Measurements from ENCODE around the gene ARID3B.
"Not testable (repeated sequence)": the region's sequence is repeated elsewhere in the genome, so short reads cannot be mapped to it uniquely, and the experiment has no call there.

The ARID3B gene

DNA sequence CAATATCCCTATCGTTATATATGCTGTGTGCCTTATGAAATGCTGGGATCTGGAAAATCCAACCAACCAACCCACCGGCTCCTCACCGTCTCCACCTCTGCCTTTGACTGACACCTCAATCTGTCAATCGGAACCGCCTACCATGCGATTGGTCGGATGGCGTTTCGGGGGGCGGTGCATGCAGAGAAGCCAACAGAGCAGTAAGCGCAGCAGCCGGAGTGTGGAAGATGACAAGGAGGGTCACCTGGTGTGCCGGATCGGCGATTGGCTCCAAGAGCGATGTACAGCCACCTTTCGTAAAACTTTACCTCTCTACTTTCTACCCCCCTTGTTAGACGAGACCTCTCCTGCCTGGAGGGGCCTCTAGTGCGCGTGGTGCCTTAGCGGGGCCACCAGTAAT is 80.9 kb downstream of the ARID3B start:
- no peak for DNase-seq

DNA sequence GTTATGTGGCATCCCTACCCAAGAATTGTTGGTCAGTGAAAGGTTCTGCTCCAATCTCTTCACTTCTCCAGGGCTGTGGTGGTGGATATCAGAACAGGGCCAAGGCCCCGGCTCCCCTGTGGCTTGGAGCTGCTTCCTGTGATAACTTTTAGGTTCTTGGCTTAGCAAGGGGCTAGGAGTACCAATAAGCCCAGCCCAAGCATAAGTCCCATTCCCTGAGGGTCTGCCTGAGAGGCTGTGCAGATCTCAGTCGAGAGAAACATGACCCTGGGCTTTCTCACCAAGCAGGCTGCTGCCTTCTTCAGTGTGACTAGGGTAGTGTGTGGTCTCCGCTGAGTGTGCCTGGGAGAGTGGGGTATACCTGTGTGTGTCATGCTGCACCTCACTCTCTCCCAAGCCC is 81.7 kb downstream of the ARID3B start:
- DNase-seq: no peak

DNA sequence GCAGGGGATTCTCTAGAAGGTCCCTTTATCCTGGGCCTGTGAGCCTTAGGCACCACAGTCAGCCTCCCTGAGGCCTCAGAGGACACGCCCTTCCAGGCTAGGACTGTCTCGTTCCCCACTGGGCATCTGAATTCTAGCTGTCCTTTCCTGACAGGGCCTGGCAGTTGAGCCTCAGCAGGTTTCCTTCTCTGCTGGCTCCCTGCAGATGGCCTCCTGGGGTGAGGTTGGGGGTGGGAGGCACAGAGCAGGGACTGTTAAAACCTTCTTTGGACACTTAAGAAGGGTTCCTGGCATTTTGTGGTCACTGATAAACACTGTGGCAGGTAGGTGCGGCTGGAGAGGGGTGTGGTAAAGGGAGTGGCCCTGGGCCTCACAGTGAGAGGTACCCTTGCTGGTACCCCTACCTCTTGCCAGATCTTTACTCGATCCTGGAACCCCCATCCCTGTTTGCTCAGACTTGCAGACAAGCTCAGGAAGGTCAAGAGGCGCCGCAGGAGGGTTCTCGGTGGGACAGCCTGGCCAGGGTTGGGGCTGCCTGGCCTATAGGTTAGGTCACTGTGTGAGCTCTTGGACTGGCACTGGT is 83.1 kb downstream of the ARID3B start:
- DNase-seq: no peak

DNA sequence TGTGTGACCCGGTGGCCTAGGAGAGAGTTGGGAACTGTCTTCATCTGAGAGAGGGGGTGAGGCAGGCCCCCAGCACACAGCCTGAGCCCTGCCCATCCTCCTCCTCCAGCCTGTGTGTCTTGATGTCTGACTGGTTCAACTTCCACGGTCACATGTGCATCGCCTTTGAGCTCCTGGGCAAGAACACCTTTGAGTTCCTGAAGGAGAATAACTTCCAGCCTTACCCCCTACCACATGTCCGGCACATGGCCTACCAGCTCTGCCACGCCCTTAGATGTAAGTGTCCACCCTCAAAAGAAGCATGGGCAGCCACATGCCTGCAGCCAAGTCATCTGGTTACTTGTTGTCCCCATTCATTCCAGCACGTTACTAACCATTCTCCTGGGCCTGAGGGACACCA is 84.7 kb downstream of the ARID3B start:
- no peak for DNase-seq

DNA sequence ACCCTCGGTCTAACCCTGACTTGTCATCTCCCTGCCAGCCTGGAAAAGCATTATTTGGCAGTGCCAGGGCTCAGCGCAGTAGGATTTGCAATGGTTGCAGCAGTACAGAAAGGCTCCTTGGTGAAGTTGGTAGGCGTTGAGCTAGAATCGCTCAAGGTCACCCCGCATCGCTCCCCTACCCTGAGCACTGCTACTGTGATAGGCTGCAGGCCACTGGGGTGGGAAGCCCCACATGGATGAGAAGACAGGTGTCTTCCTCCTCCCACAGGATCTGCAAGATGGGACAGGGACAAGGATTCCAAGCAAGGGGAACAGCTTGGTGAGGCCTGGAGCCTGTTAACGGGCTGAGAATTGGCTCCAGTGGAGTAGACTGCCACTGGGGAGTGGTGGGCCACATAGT is 85.3 kb downstream of the ARID3B start:
- no peak for DNase-seq

DNA sequence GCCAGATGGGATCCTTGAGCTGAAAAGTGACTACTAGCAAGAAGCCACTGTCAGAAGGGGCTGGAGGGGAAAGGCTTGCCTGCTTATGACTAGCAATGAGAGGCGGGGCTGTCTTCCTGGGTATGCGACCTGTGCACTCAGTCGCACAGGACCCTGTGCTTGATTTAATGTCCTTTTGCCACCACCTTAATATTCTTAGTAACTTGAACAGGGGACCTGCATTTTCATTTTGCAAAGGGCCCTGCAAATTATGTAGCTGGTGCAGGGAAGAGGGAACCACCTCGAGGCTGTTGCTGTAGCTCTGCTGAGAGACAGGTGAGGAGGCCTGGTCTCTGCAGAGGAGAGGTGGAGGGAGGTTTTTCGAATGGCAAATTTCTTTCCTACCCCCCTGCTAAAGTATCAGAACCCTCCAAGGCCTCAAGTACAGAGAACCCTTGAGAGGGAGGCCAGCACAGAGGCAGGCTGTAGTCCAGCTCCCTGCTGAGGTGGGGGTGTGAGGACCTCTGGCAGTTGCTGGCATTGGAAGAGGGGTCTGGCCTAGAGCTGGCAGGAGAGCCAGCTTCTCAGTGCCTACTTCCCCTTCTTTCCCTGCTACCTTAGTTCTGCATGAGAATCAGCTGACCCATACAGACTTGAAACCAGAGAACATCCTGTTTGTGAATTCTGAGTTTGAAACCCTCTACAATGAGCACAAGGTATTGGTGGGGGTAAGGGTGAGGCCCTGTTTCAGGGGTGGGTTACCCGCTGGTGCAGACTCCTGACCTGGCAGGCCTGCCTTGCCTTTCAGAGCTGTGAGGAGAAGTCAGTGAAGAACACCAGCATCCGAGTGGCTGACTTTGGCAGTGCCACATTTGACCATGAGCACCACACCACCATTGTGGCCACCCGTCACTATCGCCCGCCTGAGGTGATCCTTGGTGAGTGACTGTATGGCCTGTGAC is 86.0 kb downstream of the ARID3B start:
- no peak for DNase-seq

DNA sequence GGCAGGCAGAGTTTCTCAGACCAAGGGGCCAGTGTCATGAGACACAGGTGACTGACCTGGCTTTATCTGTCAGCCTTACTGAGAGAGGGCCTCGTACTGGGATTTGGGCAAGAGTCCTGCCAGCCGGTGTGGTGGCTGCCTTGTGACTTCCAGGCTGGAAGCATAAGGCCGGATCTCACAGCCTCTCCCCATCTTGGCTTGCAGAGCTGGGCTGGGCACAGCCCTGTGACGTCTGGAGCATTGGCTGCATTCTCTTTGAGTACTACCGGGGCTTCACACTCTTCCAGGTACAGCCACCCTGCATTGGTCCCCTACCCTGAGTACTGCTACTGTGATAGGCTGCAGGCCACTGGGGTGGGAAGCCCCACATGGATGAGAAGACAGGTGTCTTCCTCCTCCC is 86.7 kb downstream of the ARID3B start:
- no peak for DNase-seq

DNA sequence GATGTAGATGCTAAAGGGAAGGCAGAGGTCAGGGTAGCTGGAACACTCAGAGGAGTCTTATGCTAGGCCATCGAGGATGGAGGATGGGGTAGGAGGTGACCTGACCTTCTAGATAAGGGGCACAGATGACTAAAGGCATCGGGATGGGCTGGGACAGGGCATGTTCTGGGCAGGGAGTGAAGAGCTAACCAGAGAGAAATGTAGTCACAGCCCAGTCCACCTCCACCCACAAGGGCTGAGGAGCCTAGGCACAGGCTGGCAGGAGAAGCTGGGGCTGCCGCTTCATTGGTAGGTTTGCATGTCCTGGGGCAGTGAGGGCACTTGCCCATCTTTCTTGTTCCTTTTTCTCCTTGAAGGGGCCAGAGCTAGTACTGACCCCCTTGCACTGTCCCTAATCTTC is 87.2 kb downstream of the ARID3B start:
- DNase-seq: no peak

DNA sequence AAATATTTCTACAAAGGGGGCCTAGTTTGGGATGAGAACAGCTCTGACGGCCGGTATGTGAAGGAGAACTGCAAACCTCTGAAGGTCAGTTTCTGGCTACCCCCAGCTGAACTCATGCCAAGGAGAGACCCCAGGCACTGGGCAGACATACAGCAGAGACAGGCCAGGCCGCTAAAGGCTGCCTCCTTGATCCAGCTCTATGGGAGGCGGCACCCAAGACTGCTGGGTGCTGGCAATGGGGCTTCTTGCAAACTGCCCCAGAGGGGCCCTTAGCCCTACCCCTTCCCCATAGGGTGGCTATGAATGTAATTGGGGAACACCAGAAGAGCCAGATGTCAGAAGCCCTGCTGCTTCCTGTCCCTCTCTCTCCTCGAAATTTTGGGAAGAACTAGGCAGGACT is 87.9 kb downstream of the ARID3B start:
- no peak for DNase-seq

DNA sequence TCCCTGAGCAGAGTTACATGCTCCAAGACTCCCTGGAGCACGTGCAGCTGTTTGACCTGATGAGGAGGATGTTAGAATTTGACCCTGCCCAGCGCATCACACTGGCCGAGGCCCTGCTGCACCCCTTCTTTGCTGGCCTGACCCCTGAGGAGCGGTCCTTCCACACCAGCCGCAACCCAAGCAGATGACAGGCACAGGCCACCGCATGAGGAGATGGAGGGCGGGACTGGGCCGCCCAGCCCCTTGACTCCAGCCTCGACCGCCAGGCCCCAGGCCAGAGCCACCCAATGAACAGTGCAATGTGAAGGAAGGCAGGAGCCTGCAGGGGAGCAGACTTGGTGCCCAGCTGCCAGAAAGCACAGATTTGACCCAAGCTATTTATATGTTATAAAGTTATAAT is 88.7 kb downstream of the ARID3B start:
- not testable (repeated sequence) for DNase-seq

DNA sequence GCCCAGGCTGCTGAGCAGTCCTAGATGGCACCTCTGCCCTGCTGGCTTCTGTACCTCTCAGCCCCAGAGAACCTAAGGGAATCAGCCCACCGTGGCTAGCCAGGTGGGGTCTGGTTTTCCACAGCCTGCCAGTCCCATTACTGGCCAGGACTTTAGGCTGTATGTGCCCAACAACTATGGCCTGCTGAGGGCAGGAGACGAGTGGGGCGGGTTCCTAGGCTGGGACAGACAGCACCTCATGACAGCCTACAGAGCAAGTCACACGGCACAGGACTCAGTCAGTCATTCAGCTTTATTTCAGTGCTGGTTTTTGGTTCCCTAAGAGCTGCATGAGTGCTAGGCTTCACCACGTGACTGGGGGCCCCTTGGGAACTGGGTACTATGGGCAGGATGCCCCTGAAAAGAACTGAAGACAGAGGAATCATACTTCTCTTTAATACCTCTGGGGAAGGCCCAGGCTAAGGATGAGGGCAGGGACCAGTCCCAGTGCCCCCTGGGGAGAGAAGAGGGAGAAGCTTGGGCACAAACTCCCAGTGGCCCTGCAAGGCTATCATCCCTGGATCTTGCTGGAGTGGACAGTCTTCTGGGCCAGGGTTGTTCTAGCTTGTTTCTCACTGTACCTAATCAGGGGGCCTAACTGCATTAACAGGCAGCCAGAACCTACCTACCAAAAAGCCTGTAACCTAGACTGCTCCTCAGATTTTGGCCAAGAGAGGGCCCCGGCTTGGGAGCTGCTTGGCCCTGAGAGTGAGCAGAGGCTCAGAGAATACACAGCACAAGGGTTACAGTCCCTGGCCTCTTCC is 89.5 kb downstream of the ARID3B start:
- DNase-seq: no peak

DNA sequence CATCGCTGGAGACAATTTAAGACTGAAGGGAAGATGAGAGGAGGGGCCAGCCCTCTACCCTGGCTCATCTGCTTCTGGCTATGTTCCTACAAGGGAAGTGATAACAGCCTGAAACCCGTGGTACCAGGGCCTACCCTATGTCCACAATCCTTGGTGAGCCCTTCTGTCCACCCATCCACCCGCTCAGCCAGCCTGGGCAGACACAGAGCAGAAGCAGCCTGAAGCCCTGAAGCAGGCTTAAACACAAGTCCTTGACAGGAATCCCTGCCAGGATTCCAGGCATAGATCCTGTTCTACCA is 90.0 kb downstream of the ARID3B start:
- no peak for DNase-seq

DNA sequence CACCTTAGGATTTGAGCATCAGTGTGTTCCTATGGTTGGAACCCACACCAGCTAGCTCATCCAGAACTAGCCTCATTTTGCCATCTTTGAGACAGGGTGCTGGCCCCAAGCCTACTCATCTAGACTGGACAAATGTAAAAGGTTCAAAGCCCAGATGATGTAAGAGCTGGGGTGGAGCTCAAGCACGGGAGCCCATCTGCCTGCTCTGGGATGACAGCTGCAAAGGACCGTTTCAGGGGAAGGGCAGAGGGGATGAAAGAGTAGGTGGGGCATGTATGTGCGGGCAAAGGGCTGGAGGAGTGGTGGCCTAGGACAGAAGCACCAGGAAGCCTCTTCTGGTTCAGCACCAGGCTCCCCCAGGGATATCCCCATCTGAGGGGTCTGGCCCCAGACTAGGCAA is 90.4 kb downstream of the ARID3B start:
- no peak for DNase-seq

DNA sequence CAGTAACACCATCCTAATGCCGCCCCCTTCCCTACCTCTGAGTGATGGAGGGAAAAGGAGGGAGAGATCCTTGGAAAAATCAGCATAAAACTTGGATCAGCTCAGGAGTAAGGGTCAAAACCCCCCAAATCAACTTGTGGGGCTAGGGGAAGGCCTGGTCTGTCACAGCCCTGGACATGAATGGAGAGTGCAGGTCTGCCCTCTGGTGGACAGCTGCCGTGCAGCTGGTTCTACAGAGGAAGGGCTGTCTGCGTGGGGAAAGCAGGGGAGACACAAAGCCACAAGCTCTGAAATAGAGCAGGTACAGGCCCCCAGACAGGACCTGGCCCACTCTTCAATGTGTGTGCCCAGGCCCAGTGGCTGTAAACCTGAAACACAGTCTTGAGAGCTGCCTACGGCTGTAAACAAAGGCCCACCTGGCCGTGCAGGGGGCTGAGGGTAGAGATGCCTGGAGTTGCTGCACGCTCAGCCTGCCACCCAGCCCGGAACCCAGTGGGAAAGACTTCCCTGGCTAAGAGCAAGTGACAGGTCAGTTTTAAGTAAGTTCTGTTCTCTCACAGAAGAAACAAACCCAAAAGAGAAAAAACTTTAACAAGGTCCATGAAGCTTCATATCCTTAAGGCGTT is 91.0 kb downstream of the ARID3B start:
- DNase-seq: peak; percentile 10

DNA sequence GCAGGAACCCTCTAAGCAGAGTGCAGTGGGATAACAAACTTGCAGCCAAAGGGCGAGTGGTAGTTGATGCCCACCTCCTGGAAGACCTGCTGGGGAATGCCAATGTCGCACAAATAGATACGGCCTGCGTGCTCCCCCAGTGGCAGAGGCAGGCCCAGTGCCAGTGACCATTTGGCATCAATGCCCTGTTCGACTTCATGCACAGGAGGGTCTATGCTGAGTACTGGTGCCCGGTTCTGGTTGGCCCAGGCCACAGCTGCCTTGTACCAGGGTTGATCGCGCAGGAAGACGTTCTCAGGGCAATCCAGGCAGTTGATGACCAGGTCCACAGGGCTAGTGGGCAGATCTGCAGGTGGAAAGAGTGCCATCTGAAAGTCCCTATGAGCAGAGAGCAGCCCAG is 91.6 kb downstream of the ARID3B start:
- DNase-seq: no peak

DNA sequence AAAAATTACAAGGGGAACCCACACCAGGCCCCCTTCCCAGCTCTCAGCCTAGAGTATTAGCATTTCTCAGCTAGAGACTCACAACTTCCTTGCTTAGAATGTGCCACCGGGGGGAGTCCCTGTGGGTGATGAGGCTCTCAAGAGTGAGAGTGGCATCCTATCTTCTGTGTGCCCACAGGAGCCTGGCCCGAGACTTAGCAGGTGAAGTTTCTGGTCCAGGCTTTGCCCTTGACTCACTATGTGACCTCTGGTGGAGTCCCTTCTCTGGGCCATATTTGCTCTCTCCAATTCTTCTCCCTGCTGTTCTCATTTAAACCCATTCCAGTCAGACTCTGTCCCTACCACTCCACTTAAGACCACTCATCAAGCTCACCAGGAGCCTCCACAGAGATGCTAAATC is 92.8 kb downstream of the ARID3B start:
- DNase-seq: no peak

DNA sequence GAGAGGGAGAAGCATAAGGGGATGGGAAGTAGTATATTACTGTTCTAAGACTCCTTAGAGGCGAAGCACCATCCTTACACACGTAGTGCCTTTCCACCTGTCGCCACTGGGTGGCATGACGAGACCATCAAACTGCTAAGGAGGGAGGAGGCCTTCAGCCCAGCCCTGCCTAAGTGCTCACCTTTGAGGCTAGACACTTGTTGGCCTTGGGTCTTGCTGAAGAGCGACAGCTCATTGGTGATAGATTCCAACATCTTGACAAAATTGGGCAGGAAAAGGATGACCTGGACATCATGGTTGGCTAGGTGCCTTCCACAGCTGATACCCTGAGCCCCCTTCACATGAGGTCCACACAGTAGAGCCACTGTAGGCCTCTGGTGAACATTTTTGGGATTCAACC is 94.2 kb downstream of the ARID3B start:
- DNase-seq: peak; percentile 36

DNA sequence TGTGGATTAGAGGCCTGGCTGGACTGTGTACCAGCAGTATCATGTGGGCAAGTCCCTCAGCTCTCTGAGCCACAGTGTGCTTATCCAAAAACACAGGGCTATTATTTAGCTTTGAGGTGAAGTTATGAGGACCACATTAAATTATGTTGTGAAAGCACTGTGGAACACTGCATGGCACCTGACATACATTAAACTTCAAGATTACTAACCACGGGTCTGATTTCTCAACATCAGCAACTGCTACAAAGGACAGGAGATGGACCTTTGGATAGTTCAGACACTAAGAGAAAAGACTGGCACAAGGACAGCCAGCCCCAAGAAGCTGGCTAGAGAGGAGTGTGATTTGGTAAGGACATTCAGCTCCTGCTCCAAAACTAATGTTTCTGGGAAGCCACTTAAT is 96.0 kb downstream of the ARID3B start:
- DNase-seq: no peak

DNA sequence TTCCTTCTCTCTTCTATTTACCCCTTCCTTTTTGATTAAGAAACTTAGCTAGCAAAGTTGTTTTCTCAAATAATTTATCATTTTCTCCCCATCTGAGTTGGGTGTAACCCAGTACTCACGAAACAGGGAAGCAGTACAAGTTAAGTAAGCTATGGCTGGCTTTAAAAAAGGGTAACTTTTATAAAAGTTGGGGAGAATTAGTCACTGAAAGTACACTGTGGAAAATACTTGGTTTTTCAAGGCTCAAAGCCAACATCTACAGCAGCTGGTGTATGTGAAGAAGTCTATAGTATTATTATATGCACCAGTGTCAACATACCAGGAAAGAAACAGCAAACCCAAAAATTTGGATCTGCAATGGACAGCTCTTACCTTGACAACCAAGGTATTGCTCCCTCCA is 100.1 kb downstream of the ARID3B start:
- no peak for DNase-seq

DNA sequence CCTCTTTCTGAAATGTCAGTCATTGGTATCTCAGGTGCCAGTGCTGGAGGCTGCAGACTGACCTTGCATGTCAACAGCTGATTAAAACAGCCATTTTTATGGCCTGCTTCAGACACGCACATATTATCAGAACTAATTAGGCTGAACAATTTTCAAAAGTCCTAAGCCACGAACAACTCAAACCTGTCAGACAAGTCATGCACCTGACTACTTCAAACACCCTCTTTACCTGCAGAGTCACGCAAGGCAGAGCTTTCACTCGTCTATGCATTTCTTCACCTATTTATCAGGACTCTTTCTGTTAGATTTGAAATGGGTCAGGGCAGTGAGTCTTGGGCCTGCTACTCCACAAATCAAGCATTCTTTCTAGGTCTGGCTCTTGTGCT is 101.3 kb downstream of the ARID3B start:
- DNase-seq: no peak

DNA sequence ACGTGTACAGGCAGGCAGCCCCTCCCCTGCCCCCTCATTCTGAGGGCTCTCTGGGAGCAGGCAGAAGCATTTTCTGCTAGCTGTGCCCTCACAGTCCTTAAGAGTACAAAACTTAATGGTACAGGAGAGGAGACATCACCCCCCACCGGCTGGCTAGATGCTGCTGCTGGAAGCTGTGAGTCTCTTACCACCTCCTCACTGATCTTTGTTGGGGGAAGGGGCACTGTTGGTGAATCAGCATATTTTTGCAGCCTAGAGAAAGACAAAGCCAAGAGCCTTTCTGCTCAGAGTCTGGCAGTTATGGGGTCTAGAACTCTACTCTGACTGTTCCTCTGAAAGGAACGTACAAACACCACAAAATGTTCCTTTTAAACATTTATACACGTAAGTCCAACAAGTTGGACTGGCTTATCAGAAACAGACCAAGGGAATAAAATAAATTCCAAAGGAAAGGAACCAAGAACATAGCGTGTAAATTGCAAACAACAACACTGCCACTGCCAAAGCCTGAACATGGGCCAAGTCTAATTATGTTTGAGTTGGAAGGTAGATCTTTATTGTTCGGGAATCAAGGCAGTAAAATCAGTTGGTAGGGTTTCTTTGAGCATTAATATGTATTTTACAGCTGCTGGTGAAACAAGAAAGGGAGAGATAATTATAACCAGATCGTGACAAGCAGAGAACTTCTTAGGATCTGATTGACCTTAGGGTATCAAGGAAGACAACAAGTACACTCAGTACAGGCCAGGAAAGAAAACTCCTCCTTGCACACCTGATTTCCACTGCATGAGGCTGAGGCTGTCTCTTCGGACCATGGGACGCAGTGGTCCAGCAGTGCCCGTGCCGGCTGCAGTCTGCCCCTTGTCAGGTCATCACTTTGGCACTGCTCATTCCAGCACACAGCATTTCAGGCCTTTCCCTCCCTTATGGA is 102.0 kb downstream of the ARID3B start:
- no peak for DNase-seq

DNA sequence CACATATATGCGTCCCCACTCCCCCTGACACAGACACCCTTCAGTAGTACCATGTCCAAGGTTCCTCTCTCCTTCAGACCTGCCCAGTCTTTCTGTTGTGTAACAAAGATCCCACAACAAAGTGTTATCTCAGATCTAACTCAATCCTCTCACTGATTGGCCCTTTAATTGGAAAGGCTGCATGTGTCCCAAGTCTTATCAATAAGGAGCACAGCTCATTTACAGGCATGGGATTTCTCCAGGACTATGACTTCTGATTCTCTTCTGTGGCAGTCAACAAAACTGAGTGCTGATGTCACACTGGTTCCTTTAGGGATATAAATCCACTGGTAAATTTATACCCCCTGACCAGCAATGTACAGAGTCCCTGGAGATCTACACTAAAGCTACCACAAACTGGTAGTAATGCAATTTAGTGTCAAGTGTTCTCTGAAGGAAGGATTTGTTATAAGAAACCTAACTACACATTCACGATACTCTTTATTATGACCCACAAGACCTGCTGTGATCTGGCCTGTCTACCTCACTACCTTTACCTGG is 102.7 kb downstream of the ARID3B start:
- no peak for DNase-seq

Measured in NCI-H1694 treated with DMSO at 0.1 percent for 48 hours (cell line).